Pulmonary artery endothelial cell (primary cell): ENCODE results near the gene MLF1. TPM values are rescaled to one million over a fixed set of nuclear protein-coding genes. Genes with fewer than 3 reads are reported as not detected.
"Not testable (repeated sequence)": the region's sequence is repeated elsewhere in the genome, so short reads cannot be mapped to it uniquely, and the experiment has no call there.

ENCODE experiments used
- DNase-seq: peaks from one replicate; pipeline ENCODE4 v3.0.0-alpha.2; 2011; ENCODE audit warnings: low read depth, low spot score
- total RNA-seq: library from RNA; depleted of rRNA; stranded (reverse); fragments of >200 nt; gene quantifications from 2 replicates; pipeline ENCODE4 v1.2.3, GENCODE V29; 2014

MLF1 gene
- 4.3 and 6.3 TPM in 2 replicates for total RNA-seq

GRCh38 chr3:158570999-158571702 lies at the start of gene MLF1:
MLF1 (plus strand) TSS chr3:158571194; CDS start chr3:158571301, 107 bp downstream.
- peak; percentile 85 for DNase-seq

- no peak for DNase-seq
Measured at GRCh38 chr3:158522221-158523136, 48.5 kb upstream of the MLF1 start.

GRCh38 chr3:158528076-158528674 lies 42.8 kb upstream of the MLF1 start:
- no peak for DNase-seq

- DNase-seq: no peak
Measured at GRCh38 chr3:158531334-158531733, 39.7 kb upstream of the MLF1 start.

- peak; percentile 7 for DNase-seq
Measured at GRCh38 chr3:158532099-158532734, 38.8 kb upstream of the MLF1 start.

- no peak for DNase-seq
Measured at GRCh38 chr3:158535918-158536317, 35.1 kb upstream of the MLF1 start.

GRCh38 chr3:158539414-158540014 lies 31.5 kb upstream of the MLF1 start:
- DNase-seq: peak; percentile 10

GRCh38 chr3:158540066-158540465 lies 30.9 kb upstream of the MLF1 start:
- DNase-seq: no peak

GRCh38 chr3:158548691-158549090 lies 22.3 kb upstream of the MLF1 start:
- no peak for DNase-seq

GRCh38 chr3:158549938-158550337 lies 21.1 kb upstream of the MLF1 start:
- DNase-seq: not testable (repeated sequence)

GRCh38 chr3:158552124-158552523 lies 18.9 kb upstream of the MLF1 start:
- DNase-seq: no peak

- DNase-seq: no peak
Measured at GRCh38 chr3:158559504-158559903, 11.5 kb upstream of the MLF1 start.

GRCh38 chr3:158560979-158561378 lies 10.0 kb upstream of the MLF1 start:
- DNase-seq: no peak

- no peak for DNase-seq
Measured at GRCh38 chr3:158562674-158563073, 8.3 kb upstream of the MLF1 start.

- no peak for DNase-seq
Measured at GRCh38 chr3:158563076-158563475, 7.9 kb upstream of the MLF1 start.

- DNase-seq: no peak
Measured at GRCh38 chr3:158565076-158565475, 5.9 kb upstream of the MLF1 start.

GRCh38 chr3:158568784-158569183 lies 2.2 kb upstream of the MLF1 start:
- no peak for DNase-seq

GRCh38 chr3:158569794-158570193 lies 1.2 kb upstream of the MLF1 start:
- no peak for DNase-seq

GRCh38 chr3:158571969-158572765 lies 1.2 kb downstream of the MLF1 start:
- DNase-seq: no peak

- no peak for DNase-seq
Measured at GRCh38 chr3:158572766-158573060, 1.7 kb downstream of the MLF1 start.

- DNase-seq: no peak
Measured at GRCh38 chr3:158573714-158574113, 2.7 kb downstream of the MLF1 start.
